GM10847 (cell line): ENCODE measurements around the gene EHD1.

Source experiments
- POLR2A ChIP-seq: IDR thresholded peaks from 2 replicates; pipeline ENCODE4 v1.6.1; 2011; ENCODE audit not compliant: insufficient read length; ENCODE audit errors: extremely low read depth

The EHD1 gene

DNA sequence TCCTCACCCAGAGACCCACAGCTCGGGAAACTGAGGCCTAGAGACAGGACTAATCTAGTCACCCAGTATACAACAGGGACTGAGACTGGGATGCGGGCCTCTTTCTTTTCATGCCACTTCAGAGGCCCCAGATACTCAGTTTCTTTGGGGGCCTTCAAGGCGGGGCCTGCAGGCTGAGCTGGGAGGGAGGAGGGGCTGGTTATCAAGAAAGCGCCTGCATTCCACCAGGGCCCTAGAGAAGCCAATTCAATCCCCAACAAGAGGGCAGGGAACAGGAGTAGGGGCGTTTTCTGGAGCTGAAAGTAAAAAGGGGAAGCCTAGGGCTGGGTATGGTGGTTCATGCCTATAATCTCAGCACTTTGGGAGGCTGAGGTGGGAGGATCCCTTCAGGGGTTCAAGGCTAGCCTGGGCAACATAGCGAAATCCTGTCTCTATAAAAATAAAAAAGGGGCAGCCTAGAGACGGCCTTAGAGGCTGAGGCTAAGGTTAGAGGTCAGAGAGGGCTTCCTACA, 37.0 kb upstream of the EHD1 start:
- no peak for TF ChIP-seq POLR2A

DNA sequence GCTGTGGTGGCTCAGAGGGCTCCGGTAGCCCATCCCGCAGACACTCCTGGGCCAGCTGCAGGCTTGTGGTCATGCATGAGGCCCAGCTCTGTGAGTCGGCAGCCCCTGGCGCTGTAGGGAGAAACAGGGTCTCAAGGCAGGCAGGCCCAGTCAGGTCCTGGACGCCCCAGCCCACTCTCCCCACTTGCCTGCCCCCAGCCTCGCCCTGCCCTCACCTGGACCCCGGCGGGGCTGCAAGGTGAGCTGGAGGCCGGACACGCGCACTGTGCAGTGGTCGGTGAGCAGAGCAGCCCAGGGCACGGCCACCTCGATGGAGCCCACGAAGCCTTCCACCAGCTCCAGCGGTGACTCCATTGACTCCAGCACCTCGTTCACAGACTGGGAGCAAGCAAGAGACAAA, 35.7 kb upstream of the EHD1 start:
- TF ChIP-seq POLR2A: no peak

DNA sequence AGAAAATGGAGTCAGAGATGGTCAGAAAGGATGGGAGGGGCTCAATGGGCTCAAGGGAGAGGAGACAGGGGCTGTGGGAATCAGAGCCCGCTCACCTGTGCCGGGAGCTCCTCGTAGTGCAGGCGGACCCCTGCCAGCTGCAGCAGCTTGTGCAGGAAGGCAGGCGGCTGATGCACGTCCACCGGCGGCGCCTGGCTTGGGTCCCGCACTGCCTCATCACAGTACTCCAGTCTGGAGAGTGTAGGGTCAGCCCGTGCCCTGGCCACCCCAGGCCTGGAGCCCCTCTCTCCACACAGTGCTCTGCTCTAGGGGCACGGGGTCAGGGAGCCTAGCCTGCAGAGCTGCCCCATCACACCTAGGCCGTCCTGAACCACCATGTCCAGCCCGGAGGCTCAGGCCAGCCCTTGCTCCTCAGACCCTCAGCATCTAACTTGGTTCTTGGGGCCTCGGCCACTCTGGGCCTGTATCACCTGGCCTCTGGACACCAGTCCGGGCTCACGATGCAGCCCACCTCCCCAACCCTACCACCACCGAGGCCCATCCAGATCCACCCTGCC, 34.8 kb upstream of the EHD1 start:
- no peak for TF ChIP-seq POLR2A

DNA sequence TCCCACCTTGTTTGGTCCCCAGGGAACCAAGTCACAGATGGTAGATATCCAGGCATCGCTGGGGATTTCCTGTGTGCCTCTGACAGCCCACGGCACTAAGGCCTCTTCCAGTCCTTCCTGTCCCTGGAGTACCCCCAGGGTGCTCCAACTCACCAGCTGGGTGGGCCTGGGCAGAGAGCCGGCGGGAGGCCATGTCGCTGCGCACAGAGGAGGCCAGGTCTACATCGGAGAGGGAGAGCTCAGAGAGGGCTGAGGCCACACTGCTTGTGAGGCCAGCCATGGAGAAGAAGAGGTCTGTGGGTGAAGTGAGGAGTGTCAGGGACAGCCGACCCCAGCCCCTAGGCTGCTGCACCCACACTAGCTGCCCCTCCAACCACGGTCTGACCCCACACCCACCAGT, 33.3 kb upstream of the EHD1 start:
- TF ChIP-seq POLR2A: no peak

DNA sequence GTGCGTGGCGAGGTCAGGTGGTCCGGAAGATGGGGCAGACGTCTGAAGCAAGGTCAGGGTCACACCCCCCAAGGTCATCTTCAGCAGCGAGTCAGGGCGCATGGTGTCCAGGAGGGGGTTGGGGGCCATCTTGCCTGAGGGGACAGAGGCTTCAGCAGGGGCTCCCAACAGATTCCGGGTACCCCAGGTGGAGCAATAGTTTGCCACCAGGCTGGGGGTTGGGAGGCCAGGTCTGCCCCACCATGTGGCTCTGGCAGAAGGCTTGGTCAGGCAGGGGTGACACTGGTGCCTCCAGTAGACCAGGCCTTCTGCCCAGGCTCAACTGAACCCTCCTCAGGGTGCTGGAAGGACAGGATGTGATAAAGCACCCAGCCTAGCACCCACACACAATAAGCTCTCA, 32.7 kb upstream of the EHD1 start:
- TF ChIP-seq POLR2A: no peak

DNA sequence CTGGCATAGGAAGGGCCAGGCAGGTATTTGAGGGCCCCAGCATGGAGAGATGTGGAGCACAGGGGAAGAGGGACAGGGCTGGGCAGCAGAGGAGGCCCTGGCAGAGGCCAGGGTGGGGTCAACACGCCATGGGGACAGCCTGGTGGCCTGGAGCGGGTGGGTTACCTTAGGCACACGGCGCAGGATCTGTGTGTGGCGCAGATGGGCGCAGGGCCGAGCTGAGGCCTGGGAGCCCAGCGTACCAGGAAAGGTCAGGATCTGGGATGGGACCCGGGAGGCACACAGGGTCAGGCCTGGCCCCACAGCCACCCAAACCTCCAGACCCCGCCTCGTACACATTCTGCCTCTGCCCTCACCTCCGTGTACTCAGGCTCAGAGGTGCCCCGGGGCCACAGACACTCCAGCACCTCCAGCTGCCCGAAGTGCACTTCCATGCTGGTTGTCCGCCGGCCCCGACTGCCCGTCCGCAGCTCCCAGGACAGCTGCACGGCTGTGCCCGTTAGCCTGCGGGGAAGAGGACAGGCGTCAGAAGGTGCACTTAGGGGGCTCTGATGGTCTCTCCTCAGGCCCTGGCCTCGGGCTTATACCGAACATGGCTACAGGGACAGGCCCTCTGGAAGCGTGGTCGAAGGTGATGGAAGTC, 32.2 kb upstream of the EHD1 start:
- TF ChIP-seq POLR2A: no peak

DNA sequence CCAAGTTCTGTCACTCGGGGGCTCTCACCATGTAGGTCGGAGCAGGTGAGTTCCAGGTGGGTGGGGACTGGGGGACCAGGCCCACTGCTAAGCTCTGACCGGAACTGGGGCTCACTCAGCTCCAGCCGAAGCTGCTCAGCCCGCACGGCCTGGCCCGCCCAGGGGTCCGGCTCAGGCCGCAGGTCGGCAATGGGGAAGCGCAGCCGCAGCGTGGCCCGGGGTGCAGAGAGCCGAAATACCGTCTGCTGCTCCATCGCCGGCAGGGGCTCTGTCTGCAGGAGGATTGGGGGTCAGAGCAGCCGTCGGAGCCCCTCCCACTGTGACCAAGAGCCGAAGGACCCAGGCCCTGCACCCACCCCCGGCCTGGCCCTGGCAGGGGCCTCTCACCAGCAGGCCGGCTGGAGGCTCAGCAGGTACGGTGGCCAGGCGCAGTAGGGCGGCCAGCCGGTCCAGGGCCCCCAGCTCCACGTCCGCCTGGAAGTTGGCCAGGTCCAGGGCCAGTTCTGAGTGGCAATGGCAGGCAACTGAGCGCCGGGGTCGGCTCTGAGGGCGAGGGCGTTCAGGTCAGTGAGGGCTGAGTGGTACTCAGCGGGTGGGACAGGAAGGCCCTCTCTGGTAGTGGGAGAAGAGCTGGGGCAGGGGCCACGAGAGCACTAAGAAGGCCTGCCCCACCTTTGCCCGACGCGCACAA, 31.4 kb upstream of the EHD1 start:
- no peak for TF ChIP-seq POLR2A

DNA sequence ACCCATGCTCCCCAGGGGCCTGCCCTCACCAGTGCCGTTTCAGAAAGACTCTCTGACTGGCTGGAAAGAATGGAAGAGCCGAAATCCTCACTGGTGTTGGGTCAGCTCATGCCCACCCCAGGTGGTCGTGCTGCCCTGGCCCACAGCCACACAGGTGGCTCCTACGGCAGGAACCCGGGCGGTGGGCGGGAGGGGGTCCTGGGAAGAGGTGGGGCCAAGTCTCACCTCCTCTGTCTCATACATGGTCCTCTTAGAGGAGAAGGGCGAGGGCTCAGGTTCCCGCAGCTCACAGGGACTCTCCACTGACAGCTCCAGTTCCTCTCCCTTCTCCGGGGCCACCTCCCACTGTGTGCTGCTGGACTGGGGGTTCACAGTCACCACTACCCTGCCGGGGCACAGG, 30.3 kb upstream of the EHD1 start:
- no peak for TF ChIP-seq POLR2A

DNA sequence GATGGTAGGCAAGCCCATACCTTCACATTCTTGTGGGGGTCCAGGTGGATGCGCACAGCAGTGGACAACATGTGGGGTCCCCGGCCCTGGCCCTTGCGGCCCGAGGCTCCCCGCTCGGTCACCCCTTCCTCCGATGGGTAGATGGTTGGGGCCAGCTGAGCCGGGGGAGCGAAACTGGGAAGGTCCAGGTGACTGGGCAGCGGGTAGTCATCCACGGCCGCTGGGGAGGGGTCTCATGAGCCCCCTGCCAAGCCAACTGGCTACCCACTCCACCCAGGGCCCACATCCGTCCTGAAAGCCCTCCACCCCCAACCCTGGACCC, 27.9 kb upstream of the EHD1 start:
- no peak for TF ChIP-seq POLR2A

DNA sequence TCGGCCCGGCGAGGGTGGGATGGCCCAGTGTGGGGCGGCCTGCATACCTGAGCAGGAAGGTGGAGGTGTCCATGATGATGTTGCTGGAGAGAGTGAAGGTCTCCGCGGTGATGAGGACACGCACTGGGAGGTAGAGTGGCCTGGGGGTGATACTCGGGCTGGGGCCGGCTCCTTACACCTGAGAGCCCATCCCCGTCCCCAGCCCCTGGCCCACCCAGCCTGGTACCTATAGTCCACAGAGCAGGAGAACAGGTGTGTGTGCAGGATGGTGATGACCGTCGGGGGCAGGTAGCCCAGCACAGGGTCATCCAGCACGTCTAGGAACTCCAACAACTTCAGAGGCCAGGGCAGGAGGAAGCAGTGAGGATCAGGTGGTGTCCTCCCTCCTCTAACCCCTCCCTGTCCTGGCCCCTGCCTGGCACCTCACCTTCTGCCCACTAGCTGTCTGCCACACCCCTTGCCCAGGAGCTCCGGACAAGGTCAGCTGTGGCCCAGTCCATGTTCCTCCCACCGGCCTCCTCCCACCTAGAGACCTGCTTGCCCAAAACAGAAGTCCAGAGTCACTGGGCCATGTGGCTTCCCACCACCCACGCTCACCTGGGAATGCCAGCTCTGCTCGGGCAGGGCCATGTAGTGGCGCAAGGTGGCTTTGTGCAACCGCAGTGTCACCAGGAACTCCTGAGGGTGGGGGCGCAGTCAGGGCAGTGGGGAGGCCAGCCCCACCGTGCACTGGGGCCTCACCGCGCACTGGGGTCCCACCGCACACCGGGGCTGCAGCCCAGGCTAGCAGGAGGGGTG, 27.3 kb upstream of the EHD1 start:
- TF ChIP-seq POLR2A: no peak

DNA sequence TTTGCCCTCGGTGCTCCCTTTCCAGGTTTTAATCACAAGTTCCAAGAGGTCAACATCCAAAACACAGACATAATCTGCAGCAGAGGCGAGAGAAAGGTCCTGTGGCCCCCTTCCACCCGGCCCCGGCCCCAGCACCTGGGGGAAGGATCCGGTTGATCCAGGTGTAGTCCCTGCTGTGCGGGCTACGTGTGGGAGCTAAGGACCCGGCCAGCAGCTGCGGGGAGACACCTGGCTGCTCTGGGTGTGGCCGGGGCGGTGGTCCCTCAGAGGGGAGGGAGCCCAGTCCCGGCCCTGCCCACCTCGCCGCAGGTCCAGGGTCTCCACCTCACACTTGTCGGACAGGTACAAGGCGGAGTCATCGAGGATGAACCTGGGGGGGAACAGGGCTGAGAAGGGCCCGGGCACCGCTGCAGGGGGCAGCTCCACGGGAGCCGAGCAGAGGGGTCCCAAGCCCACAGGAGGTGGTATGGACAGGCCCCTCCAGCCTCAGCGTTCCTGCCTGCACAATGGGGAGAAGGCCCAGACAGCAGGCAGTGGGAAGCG, 24.9 kb upstream of the EHD1 start:
- TF ChIP-seq POLR2A: no peak

DNA sequence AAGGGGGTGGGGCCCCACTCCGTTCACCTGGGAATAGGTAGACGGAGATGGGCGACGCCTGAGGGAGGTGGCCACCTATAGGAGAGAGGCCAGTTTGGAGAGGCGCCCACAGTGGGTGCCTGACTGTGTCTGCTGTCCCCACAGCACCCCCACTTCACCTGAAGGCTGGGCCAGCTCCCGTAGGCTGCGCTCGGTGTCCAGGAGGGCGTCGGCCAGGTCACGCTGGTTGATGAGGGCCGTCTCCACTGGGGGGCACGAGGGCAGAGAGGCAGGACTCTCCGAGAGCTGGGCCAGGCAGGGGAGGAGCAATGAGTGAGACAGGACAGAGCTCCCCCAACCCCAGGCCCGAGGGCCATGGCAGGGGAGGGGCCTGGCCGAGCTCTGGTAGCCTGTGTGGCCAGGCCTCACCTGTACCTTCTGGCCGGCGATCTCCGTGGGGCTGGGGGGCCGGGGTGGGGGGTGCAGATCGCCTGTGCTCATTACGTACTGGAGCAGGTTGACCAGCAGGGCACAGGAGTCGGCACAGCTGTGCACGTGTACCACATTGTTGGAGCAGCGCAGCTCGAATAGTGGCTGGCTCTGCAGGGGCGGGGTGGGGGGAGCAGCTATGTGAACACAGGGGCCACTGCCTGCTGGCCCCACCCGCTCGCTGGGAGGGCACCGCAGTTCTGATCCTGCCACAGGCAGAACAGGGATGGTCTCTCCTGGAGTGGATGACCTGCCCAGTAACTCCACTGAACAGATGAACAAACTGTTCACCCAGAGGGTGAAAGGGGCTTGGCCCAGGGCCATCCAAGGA, 23.9 kb upstream of the EHD1 start:
- TF ChIP-seq POLR2A: no peak

DNA sequence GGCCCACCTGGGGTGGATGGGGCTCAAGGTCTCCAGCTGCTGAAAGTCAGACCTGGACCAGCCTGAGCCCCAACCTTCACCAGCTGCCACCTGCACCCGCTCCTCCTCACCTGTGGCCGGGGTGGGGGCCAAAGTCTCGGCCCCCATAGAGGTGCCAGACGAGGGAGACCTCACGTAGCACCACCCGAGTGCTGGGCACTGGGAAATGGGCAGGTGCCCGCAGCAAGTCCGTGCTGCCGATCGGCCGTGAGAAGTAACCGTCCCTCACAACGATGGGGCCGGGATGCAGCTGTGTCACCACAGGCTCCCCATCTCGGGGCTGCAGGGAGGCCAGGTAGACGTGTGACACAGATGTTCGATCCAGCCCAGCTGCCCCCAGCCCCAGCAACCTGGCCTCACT, 22.4 kb upstream of the EHD1 start:
- TF ChIP-seq POLR2A: no peak

DNA sequence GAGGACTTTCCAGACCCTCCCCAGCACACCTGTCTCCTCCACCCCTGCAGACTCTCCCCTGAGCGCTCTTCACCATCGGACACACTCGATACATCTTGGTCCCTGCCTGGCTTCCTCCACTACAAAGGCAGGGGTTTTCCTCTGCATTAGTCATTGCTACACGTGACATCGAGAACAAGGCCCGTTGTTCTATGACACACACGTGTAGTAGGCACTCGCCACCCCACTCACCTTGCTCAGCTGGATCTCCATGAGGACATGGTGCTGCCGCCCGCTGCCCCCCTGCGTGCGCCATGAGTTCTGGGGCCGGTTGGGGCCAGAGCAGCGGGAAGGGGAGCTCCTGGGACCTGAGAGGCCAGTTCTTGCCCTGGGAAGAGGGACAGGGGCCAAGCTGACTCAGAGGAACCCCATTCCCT, 21.9 kb upstream of the EHD1 start:
- TF ChIP-seq POLR2A: no peak

DNA sequence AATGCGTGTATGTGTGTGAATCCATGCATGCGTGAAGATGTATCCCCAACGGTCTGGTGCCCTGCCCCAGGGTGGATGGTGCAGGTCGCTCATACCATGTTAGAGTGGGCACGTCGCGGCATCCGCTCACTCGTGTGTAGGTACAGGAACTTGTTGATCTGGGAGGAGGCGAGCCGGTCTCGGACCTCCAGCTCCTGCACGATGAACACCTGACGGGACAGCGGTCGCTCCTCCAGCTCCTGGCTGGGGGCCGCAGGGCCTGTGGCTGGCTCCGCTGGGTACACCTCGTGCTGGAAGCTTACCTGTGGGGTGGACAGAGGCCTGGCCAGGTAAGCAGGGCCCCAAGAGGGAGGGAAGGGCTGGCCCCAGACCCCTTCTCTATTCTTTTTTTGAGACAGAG, 20.1 kb upstream of the EHD1 start:
- TF ChIP-seq POLR2A: no peak
